HL-60/S4 treated with phorbol 12-myristate 13-acetate at 8.2 ng/mL for 4 days and 3 days (cell line): ENCODE data around the gene PSORS1C1.
"Not testable (repeated sequence)": the region's sequence is repeated elsewhere in the genome, so short reads cannot be mapped to it uniquely, and the experiment has no call there.

Experiments
- in situ Hi-C: fragments of 300-500 bp; cut with MboI; formaldehyde crosslinking; loops from 2 replicates; pipeline ENCODE4 v1.15.0; 2022; ENCODE audit warnings: low sequenced_read_pairs

Gene PSORS1C1

DNA sequence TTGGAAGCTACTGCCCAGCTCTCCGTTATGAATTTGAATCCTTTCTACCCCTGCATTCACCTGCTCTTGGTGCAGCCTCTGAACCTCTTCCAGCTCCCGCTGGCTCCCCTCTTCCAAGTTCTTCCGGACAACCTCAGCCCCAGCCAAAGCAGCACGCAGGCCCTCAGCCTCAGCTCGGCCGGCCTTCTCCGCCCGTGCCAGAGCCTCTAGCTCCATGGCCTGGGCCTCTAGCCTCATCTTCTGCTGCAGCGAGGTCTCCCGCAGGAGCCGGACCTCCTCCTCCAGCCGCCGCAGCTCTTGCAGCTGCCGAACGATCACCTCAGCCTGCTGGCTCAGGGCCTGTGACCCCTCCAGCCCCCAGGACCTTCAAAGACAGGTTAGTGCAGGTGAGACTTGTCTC, 39.8 kb downstream of the PSORS1C1 start:
- in situ Hi-C loops = no loop called here

DNA sequence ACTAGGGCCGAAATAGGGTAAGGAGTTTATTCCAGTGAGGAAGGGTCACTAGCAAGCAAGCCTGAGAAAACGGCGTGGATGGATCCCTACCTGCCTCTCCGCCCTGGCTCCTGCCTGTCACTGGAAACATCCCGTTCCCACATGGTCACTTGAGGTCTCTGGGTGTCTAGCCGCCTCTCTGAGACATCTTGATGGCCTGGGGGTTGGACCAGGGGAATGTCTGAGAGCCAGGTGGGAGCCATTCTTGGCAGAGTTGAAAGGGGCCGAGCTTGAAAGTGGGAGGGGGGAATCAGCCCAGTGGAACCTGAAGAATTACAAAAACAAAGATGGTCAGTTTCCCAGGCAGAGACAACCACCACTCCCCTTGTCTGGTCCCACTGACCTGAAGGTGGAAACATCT, 42.0 kb downstream of the PSORS1C1 start:
- in situ Hi-C loops = no loop called here

DNA sequence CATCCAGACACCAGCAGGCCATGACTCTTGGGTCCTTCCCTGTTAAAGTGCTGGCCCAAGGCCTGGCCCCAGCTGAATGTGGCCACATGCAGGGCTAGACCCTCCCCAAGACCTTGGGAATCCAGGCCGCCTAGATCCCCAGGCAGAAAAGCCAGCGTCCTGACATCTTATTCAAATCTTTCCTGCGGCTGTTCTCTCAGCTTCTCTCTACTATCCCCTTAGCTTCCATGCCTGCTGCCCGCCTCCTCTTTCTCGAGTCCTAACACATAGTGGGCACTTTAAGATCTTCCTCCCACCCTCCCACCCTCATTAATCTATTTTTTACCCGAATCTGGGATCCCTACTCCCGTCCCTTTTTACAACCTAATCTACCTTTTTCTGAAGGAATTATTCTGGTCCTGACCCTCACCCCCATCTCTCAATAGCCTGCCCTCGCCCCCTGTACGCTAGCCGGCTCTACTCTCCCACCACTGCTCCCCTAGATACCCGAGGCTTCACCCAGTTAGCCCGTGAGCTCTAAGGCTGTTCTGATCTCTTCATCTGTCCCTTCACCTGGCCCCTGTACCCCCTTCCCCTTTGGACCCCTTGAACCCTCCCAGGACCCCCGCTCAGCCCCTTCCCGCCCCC, 43.0 kb downstream of the PSORS1C1 start, which contains the start of gene CCHCR1:
Gene CCHCR1, minus strand, starts transcription at position 290 of the 627 bp plus-strand sequence. Its CDS starts 202 bp downstream, at position 88.
- in situ Hi-C loops = no loop called here

DNA sequence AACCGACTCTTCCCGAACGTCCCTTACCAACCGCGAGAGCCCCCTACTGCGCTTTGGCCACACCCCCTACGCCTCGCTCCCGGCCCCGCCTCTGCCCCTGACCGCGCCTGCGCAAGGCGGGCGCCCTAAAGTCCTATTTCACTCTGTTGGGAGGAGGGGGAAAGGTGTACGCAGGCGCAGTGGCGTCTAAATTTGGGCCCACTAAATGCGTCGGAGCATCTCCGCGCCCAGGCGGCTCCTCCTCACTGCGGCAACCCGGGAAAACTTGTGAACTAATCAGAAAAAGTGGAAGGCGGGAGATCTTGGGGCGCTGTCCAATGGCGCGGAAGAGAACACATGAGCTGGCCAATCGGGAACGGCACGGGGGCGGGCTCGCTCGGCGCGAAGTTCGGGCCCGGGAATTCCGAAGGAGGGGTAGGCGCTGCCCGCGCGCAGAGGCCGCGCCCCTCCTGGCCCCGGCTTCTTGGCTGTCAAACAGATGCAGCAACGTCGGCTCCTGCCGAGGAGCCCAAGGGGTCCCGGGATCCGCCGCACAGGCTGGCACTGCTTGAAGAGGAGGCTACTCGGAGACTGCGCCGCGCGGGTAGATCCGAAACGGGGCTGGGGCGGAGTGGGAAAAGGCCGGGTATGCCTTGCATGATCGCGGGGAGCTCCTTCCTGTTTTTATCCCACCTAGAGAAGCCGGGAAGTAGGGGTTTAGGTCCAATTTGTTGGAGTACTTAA, 43.7 kb downstream of the PSORS1C1 start, which contains the start of gene TCF19:
Gene TCF19, plus strand, starts transcription at position 450 of the 723 bp plus-strand sequence. CDS start 881 bp downstream, outside the sequence.
- in situ Hi-C loops = no loop called here

DNA sequence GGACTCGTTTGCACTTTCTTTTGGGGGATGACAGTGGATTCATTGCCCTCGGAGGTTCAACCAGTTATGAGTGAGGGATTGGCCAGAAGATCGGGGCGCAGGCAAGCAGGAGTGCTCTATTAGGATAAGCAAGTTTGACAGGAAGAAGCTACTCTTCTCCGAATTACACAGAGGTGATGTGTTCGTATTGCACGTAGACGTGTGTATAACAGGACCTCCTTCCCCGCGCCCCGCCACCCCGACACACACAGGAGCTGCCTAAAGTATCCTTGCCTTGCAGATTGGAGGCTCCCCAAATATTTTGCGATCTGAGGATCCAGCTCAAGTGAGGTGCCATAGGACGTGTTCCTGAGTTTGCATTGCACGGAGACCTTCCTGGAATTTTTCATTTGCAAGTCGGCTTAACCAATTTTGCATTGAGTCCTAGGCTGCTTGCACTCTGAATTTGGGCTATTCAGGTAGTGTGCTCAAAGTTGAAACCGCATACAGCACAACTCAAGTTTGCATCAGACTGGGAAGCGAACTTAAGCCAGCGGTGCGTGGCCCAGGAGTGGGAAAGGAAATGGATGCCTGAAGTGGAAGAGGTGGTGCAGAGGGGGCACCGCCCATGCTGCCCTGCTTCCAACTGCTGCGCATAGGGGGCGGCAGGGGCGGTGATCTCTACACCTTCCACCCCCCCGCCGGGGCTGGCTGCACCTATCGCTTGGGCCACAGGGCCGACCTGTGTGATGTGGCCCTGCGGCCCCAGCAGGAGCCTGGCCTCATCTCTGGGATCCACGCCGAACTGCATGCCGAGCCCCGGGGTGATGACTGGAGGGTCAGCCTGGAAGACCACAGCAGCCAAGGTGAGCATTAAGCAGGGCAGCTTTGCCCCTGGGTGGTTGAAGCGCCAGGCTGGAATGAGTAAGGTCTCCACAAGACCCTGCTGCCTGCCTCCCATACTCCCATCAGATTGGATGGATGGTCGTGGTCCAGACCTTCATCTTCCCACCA, 44.6 kb downstream of the PSORS1C1 start:
- in situ Hi-C loops = no loop called here

DNA sequence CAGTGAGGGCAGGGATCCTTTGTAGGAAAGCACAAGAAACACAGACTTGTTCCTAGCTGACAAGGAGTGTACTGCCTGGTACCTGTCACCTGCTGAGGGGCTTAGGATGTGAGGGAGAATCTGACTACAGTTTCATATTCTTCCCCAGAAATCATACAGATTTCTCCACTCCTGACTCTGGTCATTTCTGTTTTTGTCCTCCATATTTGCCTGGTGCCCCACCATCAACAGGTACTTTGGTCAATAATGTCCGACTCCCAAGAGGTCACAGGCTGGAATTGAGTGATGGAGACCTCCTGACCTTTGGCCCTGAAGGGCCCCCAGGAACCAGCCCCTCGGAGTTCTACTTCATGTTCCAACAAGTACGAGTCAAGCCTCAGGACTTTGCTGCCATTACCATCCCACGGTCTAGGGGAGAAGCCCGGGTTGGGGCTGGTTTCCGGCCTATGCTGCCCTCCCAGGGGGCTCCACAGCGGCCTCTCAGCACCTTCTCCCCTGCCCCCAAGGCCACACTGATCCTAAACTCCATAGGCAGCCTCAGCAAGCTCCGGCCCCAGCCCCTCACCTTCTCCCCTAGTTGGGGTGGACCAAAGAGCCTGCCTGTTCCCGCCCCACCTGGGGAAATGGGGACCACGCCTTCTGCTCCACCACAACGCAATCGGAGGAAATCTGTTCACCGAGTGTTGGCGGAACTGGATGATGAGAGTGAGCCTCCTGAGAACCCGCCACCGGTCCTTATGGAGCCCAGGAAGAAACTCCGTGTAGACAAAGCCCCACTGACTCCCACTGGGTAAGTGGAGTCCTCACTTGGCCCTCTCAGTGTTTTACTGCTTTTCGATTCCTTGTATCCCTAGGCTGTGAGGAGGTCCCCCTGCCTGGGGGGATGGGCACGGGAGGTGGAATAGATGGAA, 46.9 kb downstream of the PSORS1C1 start:
- in situ Hi-C loops = no loop called here

DNA sequence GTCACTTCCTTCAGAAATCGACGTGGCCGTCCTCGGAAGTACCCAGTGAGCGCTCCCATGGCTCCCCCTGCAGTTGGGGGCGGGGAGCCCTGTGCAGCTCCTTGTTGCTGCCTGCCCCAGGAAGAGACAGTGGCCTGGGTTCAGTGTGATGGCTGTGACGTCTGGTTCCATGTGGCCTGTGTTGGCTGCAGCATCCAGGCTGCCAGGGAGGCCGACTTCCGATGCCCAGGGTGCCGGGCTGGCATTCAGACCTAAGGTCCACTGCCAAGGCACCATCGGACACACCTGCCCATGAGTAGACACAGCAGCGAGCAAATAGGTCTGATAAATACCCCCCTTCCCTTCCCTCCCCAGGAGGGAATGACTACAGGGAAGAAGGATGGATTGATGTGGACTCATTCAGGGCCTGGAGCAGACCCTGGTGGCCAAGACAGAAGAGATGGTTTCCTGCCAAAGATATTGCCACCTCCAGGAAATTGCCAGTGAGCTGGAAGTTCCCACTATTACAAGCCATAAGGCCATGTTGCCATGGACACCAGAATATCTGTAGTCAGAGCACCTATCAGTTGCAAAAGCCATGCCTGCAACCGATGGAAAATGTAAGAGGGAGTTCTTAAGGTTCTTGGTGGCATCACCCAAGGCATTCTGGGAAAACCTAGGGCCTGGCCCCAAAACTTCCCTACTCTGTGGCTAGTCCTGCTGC, 48.0 kb downstream of the PSORS1C1 start:
- in situ Hi-C loops = no loop called here

DNA sequence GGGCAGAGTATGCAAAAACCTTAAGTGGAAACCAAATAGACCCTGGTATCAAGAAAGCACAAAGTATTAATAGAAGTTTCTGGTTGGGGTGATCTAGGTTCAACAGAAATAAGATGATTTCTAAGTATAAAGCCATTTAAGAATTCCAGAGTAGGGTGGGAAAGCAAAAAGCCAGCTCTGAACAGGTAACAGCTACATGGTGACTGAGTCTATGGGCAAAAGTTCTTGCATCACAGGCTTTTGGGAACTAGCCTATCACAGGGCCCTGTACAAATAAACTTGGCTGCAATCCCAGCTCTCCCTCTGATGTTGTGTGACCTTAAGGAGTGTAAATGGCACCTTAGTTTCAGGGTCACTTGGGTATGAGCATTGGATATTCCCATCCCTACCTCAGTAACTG, 49.3 kb downstream of the PSORS1C1 start:
- in situ Hi-C loops = no loop called here

DNA sequence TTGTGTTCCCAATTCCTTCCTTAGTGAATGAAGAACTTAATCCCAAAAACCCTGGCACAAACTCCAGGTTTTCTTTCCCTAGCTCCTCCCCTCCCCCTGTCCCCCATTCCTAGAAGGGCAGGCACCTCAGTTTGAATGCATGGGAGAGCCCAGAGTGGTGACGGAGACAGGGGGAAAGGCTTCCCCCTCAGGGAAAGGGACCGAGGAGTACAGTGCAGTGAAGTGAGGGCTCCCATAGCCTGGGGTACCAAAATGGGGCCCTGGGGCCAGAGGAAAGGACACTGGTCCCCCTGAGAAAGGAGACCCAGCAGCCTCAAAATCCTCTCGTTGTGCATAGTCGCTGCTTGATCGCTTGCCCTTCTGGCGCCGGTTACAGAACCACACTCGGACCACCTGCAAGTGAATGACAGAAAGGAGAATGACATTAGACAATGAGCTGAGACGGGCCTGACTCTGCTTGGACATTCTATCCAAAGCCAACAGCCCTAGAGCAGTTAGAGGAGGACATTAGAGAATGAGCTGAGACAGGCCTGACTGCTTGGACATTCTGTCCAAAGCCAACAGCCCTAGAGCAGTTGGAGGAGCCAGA, 50.0 kb downstream of the PSORS1C1 start:
- in situ Hi-C loops = not testable (repeated sequence)

DNA sequence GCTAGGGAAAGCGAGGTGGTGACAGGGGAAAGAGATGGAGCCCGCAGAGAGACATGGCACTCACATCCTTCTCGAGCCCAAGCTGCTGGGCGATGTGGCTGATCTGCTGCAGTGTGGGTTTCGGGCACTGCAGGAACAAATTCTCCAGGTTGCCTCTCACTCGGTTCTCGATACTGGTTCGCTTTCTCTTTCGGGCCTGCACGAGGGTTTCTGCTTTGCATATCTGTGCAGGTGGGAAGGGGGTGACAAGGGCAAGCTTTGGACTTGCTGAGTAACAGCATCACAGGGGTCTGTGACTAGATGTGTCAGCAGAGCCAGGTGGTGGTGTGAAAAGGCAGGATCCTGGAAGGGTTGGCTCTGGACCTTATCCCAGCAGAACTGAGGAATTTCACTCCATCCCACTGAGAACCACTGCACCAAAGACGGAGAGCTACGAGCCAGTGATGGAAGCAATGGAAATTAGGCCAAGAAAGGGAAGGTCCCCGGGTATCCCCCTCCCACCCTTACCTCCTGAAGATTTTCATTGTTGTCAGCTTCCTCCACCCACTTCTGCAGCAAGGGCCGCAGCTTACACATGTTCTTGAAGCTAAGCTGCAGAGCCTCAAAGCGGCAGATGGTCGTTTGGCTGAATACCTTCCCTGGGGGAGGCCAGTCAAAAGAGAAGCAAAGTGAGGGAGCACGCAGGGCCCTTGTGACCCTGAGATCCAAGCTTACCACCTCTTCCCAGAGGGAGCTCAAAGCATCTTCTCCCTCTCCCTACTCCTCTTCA, 50.6 kb downstream of the PSORS1C1 start:
- in situ Hi-C loops = not testable (repeated sequence)

DNA sequence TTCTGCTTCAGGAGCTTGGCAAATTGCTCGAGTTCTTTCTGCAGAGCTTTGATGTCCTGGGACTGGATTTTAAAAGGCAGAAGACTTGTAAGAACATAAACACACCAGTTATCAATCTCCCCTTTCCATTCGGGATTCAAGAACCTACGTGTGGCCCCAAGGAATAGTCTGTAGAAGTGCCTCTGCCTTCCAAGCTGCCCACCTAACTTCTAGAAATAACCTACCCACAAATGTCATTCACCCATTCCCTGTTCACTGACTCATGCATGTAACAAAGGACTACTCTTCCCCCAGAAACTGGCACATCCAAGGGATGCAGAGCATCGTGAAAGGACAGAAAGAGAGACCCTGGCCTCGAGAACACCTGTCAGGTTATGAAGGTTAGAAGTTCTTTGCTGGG, 51.4 kb downstream of the PSORS1C1 start:
- in situ Hi-C loops = no loop called here

DNA sequence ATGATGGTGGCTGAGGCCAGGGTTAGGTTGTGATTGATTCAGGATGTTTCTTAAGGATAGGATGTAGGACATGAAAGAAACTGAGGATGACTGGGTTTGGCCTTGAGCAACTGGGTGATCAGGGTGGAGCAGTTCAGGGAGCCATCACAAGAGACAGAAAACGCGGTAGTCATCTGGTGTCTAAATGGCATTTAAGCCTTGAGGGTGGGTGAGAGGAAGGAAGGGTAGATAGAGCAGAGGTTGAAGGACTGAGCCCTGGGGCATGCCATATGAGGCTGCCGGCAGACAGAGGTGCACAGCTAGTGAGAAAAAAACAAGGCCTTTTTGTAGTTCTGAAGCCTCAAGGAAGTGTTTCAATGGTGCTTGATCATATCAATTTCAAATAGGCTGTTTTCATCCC, 54.0 kb downstream of the PSORS1C1 start:
- in situ Hi-C loops = no loop called here

DNA sequence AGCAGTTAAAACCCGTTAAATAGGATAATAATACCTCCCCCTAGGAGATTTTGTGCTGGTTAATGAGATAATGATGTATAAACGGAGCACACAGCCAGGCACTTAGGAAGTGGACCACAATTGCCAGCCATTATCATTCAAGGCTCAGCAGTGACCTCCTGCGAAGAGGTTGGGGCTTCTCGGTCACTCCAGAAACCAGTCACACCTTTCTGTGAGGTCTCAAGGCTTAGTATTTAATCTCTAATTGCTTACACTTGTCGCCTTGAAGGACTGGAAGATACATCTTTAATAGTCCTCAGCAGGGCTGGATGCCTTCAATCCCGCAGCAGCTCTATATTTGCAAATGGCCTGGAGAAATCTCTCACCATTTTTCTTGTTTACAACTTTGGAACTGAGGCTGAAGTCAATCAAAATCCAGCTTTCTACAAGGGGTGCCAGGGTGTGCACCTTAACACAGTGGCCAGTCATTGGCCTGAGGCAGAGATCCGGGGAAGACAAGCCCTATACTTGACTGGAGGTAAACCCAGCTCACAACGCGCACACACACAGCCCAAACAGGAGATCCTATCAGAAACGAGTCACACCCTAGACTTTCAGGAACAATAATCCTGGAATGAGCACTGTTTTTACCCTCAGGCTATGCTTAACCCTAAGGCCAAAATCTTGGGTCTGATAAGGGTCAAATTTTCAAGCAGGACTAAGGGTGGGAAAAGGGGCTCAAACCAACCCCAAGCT, 54.7 kb downstream of the PSORS1C1 start:
- in situ Hi-C loops = no loop called here

DNA sequence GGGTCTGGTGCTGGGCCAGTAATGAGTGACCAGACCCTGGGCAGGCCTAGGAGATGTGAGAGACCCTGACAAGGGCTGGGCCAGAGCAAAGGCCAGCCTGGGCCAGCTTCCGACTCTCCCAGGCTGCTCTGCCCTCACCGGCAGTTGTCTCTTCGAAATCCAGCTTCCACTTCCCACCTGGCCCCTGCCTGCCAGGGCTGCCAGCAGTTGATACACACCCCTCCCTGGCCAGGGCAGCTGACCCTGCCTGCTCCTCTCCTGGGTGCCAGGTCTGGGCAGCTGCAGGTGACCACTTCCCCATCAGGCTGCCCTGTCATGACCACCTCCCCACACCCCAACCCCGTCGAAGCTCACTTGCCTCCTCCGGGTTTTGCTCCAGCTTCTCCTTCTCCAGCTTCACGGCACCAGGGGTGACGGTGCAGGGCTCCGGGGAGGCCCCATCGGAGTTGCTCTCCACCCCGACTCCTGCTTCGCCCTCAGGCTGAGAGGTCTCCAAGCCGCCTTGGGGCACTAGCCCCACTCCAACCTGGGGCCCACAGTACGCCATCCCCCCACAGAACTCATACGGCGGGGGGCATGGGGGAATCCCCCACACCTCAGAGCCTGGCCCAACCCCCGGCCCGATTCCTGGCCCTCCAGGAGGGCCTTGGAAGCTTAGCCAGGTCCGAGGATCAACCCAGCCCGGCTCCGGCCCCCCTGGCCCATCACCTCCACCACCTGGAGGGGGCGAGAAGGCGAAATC, 55.4 kb downstream of the PSORS1C1 start:
- in situ Hi-C loops = not testable (repeated sequence)

DNA sequence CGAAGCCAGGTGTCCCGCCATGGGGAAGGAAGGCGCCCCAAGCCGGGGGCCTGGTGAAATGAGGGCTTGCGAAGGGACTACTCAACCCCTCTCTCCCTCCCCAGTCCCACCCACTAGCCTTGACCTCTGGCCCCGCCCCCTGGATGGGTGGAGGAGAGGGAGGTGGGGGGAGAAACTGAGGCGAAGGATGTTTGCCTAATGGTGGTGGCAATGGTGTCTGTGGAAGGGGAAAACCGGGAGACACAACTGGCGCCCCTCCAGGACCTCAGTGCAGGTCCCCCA, 55.9 kb downstream of the PSORS1C1 start, which contains the start of gene POU5F1:
Gene POU5F1, minus strand, starts transcription at position 83 of the 282 bp plus-strand sequence. Its CDS starts 62 bp downstream, at position 21.
- in situ Hi-C loops = no loop called here

DNA sequence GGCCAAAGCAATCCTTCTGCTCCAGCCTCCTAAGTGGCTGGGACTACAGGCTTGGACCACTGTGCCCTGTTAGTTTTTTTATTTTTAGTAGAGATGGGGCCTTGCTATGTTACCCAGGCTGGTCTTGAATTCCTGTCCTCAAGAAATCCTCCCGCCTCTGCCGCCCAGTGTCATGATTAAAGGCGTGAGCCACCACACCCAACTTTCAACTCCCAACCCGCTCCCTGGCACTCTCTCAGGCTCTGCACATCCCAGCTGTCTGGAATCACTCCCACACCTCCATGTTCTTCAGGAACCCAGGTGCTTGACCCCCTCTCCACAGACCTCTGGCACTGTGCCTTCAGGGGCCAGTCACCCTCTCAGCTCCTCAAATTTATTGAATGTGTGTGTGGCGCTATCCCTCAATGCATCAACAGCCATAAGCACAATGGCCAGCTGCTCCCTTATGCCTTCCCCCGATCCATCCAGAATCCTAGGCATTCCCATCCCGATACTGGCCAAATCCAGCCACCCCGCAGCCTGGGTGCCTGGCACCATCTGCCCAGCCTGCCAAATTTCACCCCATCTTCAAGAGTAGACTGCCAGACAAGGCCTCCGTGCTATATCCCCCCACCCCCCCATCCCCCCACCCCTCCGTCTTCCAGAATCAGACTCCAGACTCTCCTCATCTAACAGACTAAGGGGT, 56.5 kb downstream of the PSORS1C1 start:
- in situ Hi-C loops = no loop called here
